GM19324 (cell line): ENCODE data around the gene MRPL32.

Source experiments
- ATAC-seq: cut with Tn5 transposase; IDR thresholded peaks from one replicate; pipeline ENCODE4 v1.9.1; 2021; ENCODE audit warnings: mild to moderate bottlenecking, moderate library complexity; ENCODE audit not compliant: unreplicated experiment, low FRiP score

The MRPL32 gene

GRCh38 chr7:42925630-42926029, 6.5 kb upstream of the MRPL32 start:
- no peak for ATAC-seq

GRCh38 chr7:42926204-42926603, 6.0 kb upstream of the MRPL32 start:
- ATAC-seq = no peak

GRCh38 chr7:42928754-42929153, 3.4 kb upstream of the MRPL32 start:
- no peak for ATAC-seq

- no peak for ATAC-seq
Measured at GRCh38 chr7:42929449-42929848, 2.7 kb upstream of the MRPL32 start.

GRCh38 chr7:42930889-42931288, 1.3 kb upstream of the MRPL32 start:
- ATAC-seq = no peak

- no peak for ATAC-seq
Measured at GRCh38 chr7:42931447-42931833, 736 bp upstream of the MRPL32 start.

- no peak for ATAC-seq
Measured at GRCh38 chr7:42932811-42933591, 825 bp downstream of the MRPL32 start.

GRCh38 chr7:42934291-42934690, 2.1 kb downstream of the MRPL32 start:
- ATAC-seq = no peak

GRCh38 chr7:42935861-42936260, 3.7 kb downstream of the MRPL32 start:
- ATAC-seq = no peak

- ATAC-seq = no peak
Measured at GRCh38 chr7:42939457-42940240, 7.5 kb downstream of the MRPL32 start.

GRCh38 chr7:42940985-42941847, 9.0 kb downstream of the MRPL32 start:
- ATAC-seq = peak; percentile 40

GRCh38 chr7:42945821-42946626, 13.8 kb downstream of the MRPL32 start:
- ATAC-seq = no peak

- ATAC-seq = no peak
Measured at GRCh38 chr7:42946627-42946950, 14.4 kb downstream of the MRPL32 start.

GRCh38 chr7:42947521-42947920, 15.3 kb downstream of the MRPL32 start:
- no peak for ATAC-seq

- no peak for ATAC-seq
Measured at GRCh38 chr7:42950417-42950816, 18.2 kb downstream of the MRPL32 start.

GRCh38 chr7:42952328-42952727, 20.2 kb downstream of the MRPL32 start:
- ATAC-seq = no peak

GRCh38 chr7:42953994-42954393, 21.8 kb downstream of the MRPL32 start:
- ATAC-seq = no peak

GRCh38 chr7:42956062-42956461, 23.9 kb downstream of the MRPL32 start:
- no peak for ATAC-seq

GRCh38 chr7:42959549-42959948, 27.4 kb downstream of the MRPL32 start:
- no peak for ATAC-seq

- no peak for ATAC-seq
Measured at GRCh38 chr7:42960762-42961161, 28.6 kb downstream of the MRPL32 start.
